HepG2 (cell line): ENCODE data around the gene LEAP2. TPM values are rescaled to one million over a fixed set of nuclear protein-coding genes. Genes with fewer than 3 reads are reported as not detected.

Experiments used
- BRF2 ChIP-seq: sonication (generic); formaldehyde crosslinking; IDR thresholded peaks from 2 replicates; pipeline ENCODE4 v1.8.1; 2022; ENCODE audit warnings: mild to moderate bottlenecking, missing genetic modification reagents
- HNF4A ChIP-seq: sonication (generic); formaldehyde crosslinking; IDR thresholded peaks from 2 replicates; pipeline ENCODE4 v1.4.0; 2020; ENCODE audit warnings: missing genetic modification reagents
- HNRNPL ChIP-seq: fragments of 200-400 bp; formaldehyde crosslinking; IDR thresholded peaks from 2 replicates; pipeline ENCODE4 v1.6.1; 2017; ENCODE audit warnings: mild to moderate bottlenecking, low read depth, low read length
- MYC ChIP-seq: sonication (generic); formaldehyde crosslinking; IDR thresholded peaks from 2 replicates; pipeline ENCODE4 v1.9.0; 2021; ENCODE audit warnings: missing genetic modification reagents, borderline replicate concordance
- PHF5A ChIP-seq: IDR thresholded peaks from one replicate; pipeline ENCODE4 v1.6.1; 2018; ENCODE audit warnings: low read depth, missing genetic modification reagents; ENCODE audit not compliant: unreplicated experiment
- POLR2AphosphoS2 ChIP-seq: IDR thresholded peaks from 2 replicates; pipeline ENCODE4 v1.6.1; 2011; ENCODE audit warnings: low read depth, low read length, improper control_type of control experiment
- SNAPC2 ChIP-seq: sonication (generic); formaldehyde crosslinking; IDR thresholded peaks from 2 replicates; pipeline ENCODE4 v1.8.1; 2022; ENCODE audit warnings: mild to moderate bottlenecking, missing genetic modification reagents
- ZMYM3 ChIP-seq: sonication (generic); formaldehyde crosslinking; IDR thresholded peaks from 2 replicates; pipeline ENCODE4 v1.5.1; 2020; ENCODE audit warnings: mild to moderate bottlenecking, missing genetic modification reagents
- ZMYM4 ChIP-seq: sonication (generic); formaldehyde crosslinking; IDR thresholded peaks from 2 replicates; pipeline ENCODE4 v1.8.1; 2023; ENCODE audit warnings: mild to moderate bottlenecking, missing genetic modification reagents
- ZNF138 ChIP-seq: sonication (generic); formaldehyde crosslinking; IDR thresholded peaks from 2 replicates; pipeline ENCODE4 v1.5.0; 2020; ENCODE audit warnings: mild to moderate bottlenecking, low read depth, missing genetic modification reagents
- ZNF777 ChIP-seq: sonication (generic); formaldehyde crosslinking; IDR thresholded peaks from 2 replicates; pipeline ENCODE4 v1.4.0; 2020; ENCODE audit warnings: missing genetic modification reagents
- polyA plus RNA-seq, 8 experiments: library from polyadenylated mRNA; depleted of rRNA in 3 of 8; stranded (reverse) in 7 of 8; unstranded in 1 of 8; fragments of >200 nt; fragmentation: Illumina TruSeq in 4 of 8; extraction: Trizol in 4 of 8; gene quantifications; 2 replicates each; pipeline versions ENCODE4 v1.2.1 to v1.2.3, GENCODE V29; 2011 to 2016; ENCODE audit warnings: low read depth in 4 of 8, missing spikeins in 1 of 8, mixed read lengths in 1 of 8; ENCODE audit not compliant: insufficient read depth in 1 of 8
- total RNA-seq, 5 experiments: library from RNA; depleted of rRNA; stranded (reverse); fragments of >200 nt; fragmentation: Illumina TruSeq; extraction: Trizol; gene quantifications; 2 replicates each; pipeline ENCODE4 v1.2.3, GENCODE V29; 2016; ENCODE audit warnings: low read depth in 1 of 5
- TF ChIP-seq, protein P1 (sequence below): sonication (generic); formaldehyde crosslinking; conservative IDR thresholded peaks from 2 replicates; pipeline ENCODE4 v1.4.0; 2020; ENCODE audit warnings: missing genetic modification reagents
- TF ChIP-seq, protein P2 (sequence below): sonication (generic); formaldehyde crosslinking; IDR thresholded peaks from 2 replicates; pipeline ENCODE4 v1.5.0; 2020; ENCODE audit warnings: missing genetic modification reagents
- TF ChIP-seq, protein P3 (sequence below): sonication (generic); formaldehyde crosslinking; conservative IDR thresholded peaks from 2 replicates; pipeline ENCODE4 v1.8.0; 2022; ENCODE audit warnings: mild to moderate bottlenecking, moderate library complexity, missing genetic modification reagents
- TF ChIP-seq, protein P4 (sequence below): sonication (generic); formaldehyde crosslinking; IDR thresholded peaks from 2 replicates; pipeline ENCODE4 v1.5.1; 2020; ENCODE audit warnings: mild to moderate bottlenecking, moderate library complexity, missing genetic modification reagents
- TF ChIP-seq, protein P5 (sequence below): sonication (generic); formaldehyde crosslinking; IDR thresholded peaks from 2 replicates; pipeline ENCODE4 v1.4.0; 2020; ENCODE audit warnings: mild to moderate bottlenecking, missing genetic modification reagents, borderline replicate concordance
- TF ChIP-seq, protein P6 (sequence below): sonication (generic); formaldehyde crosslinking; IDR thresholded peaks from 2 replicates; pipeline ENCODE4 v1.8.0; 2022; ENCODE audit warnings: missing genetic modification reagents, mild to moderate bottlenecking, inconsistent platforms, borderline replicate concordance

LEAP2 gene
- total and polyA plus RNA-seq, 2 of the 13 experiments (the other 11 are each of a cell fraction or from before 2014, with no cell fraction given): 23.9 to 51.9 TPM

DNA sequence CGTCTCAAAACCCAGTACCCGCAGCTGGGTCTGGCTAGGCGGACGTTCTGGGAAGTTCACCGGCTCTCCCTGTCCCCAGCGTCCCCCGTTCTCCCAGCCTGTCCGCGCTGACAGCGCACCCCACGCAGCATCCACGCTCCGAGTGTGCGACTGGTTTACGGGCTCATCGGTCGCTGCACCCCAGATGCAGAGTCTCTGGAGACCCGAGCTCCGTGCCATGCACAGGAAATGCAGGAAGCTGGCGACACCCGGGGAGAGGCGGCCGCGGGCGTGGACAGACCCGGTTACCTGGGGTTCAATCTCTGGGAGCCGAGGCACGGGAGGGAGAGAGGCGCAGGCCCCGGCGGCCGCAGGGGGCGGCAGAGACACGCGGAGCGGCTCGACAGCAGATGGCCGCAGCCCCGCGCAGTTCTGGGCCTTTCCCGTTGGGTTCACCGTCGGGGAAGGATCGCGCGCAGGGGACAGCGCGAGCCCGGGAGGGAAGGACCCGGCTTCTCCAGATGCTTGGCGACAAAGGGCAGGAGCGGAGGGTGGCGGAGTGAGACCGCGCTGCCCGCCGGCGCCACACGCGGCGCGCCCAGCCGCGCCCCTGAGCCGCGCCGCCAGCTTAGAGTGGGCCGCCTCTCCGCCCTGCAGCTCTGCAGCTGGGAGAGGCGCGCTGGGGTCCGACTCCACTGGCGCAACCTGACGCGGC is 43.6 kb upstream of the LEAP2 start (continued):
- TF ChIP-seq, protein P1, sequence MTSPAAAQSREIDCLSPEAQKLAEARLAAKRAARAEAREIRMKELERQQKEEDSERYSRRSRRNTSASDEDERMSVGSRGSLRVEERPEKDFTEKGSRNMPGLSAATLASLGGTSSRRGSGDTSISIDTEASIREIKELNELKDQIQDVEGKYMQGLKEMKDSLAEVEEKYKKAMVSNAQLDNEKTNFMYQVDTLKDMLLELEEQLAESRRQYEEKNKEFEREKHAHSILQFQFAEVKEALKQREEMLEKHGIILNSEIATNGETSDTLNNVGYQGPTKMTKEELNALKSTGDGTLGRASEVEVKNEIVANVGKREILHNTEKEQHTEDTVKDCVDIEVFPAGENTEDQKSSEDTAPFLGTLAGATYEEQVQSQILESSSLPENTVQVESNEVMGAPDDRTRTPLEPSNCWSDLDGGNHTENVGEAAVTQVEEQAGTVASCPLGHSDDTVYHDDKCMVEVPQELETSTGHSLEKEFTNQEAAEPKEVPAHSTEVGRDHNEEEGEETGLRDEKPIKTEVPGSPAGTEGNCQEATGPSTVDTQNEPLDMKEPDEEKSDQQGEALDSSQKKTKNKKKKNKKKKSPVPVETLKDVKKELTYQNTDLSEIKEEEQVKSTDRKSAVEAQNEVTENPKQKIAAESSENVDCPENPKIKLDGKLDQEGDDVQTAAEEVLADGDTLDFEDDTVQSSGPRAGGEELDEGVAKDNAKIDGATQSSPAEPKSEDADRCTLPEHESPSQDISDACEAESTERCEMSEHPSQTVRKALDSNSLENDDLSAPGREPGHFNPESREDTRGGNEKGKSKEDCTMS (CRISPR knock-in tag): no peak
- TF ChIP-seq, protein P2, sequence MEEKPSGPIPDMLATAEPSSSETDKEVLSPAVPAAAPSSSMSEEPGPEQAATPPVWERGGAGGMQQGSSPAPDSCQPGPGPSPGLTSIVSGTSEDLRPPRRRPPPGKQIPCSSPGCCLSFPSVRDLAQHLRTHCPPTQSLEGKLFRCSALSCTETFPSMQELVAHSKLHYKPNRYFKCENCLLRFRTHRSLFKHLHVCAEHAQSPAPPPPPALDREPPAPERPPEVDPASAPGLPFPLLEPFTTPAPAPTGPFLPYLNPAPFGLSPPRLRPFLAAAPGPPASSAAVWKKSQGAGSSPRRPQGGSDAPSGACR (CRISPR knock-in tag): no peak
- TF ChIP-seq BRF2 (CRISPR knock-in tag): 0 out of 2 replicates have a peak, but pooled peaks have one; percentile 69
- TF ChIP-seq, protein P3, sequence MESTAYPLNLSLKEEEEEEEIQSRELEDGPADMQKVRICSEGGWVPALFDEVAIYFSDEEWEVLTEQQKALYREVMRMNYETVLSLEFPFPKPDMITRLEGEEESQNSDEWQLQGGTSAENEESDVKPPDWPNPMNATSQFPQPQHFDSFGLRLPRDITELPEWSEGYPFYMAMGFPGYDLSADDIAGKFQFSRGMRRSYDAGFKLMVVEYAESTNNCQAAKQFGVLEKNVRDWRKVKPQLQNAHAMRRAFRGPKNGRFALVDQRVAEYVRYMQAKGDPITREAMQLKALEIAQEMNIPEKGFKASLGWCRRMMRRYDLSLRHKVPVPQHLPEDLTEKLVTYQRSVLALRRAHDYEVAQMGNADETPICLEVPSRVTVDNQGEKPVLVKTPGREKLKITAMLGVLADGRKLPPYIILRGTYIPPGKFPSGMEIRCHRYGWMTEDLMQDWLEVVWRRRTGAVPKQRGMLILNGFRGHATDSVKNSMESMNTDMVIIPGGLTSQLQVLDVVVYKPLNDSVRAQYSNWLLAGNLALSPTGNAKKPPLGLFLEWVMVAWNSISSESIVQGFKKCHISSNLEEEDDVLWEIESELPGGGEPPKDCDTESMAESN (CRISPR knock-in tag): peak; percentile 47; the same call in 1 of the 2 replicates
- TF ChIP-seq, protein P4, sequence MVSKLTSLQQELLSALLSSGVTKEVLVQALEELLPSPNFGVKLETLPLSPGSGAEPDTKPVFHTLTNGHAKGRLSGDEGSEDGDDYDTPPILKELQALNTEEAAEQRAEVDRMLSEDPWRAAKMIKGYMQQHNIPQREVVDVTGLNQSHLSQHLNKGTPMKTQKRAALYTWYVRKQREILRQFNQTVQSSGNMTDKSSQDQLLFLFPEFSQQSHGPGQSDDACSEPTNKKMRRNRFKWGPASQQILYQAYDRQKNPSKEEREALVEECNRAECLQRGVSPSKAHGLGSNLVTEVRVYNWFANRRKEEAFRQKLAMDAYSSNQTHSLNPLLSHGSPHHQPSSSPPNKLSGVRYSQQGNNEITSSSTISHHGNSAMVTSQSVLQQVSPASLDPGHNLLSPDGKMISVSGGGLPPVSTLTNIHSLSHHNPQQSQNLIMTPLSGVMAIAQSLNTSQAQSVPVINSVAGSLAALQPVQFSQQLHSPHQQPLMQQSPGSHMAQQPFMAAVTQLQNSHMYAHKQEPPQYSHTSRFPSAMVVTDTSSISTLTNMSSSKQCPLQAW (CRISPR knock-in tag): peak; percentile 68
- TF ChIP-seq, protein P5, sequence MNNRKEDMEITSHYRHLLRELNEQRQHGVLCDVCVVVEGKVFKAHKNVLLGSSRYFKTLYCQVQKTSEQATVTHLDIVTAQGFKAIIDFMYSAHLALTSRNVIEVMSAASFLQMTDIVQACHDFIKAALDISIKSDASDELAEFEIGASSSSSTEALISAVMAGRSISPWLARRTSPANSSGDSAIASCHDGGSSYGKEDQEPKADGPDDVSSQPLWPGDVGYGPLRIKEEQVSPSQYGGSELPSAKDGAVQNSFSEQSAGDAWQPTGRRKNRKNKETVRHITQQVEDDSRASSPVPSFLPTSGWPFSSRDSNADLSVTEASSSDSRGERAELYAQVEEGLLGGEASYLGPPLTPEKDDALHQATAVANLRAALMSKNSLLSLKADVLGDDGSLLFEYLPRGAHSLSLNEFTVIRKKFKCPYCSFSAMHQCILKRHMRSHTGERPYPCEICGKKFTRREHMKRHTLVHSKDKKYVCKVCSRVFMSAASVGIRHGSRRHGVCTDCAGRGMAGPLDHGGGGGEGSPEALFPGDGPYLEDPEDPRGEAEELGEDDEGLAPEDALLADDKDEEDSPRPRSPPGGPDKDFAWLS (CRISPR knock-in tag): no peak
- 0 out of 2 replicates have a peak, but pooled peaks have one; percentile 41 for TF ChIP-seq HNRNPL
- TF ChIP-seq, protein P6, sequence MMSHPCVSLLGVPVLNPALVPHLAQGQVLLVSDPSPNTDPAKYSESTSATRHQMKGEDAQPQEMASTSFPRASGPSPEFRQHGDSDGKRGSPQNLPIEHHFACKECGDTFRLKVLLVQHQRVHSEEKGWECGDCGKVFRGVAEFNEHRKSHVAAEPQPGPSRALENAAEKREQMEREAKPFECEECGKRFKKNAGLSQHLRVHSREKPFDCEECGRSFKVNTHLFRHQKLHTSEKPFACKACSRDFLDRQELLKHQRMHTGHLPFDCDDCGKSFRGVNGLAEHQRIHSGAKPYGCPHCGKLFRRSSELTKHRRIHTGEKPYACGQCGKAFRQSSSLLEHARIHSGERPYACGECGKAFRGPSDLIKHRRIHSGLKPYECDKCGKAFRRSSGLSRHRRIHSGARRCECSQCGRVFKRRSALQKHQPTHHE (CRISPR knock-in tag): 0 out of 2 replicates have a peak, but pooled peaks have one; percentile 15
- TF ChIP-seq MYC (CRISPR knock-in tag): peak; percentile 82
- no peak for TF ChIP-seq ZMYM4
- peak; percentile 4 for TF ChIP-seq PHF5A
- TF ChIP-seq ZNF138: peak; percentile 39
- TF ChIP-seq SNAPC2 (CRISPR knock-in tag): peak; percentile 56; the same call in 1 of the 2 replicates
- peak; percentile 98 for TF ChIP-seq ZNF777
- 0 out of 2 replicates have a peak, but pooled peaks have one; percentile 12 for TF ChIP-seq HNF4A (CRISPR knock-in tag)
- TF ChIP-seq POLR2AphosphoS2: no peak
- peak; percentile 23; the same call in 1 of the 2 replicates for TF ChIP-seq ZMYM3
